Mucosa of descending colon (tissue), 3 donors: Measurements from ENCODE around the gene ATP6AP1. TPM values are rescaled to one million over a fixed set of nuclear protein-coding genes. Genes with fewer than 3 reads are reported as not detected.

Experiments
- ATAC-seq: fragments of 200-7000 bp; cut with Tn5 transposase; one replicate; pipeline ENCODE4 v1.9.1; 2020; ENCODE audit warnings: mild to moderate bottlenecking, moderate library complexity
- DNase-seq, 3 donors: peaks; one replicate each; pipeline ENCODE4 v3.0.0-alpha.2; 2020
- H3K36me3 ChIP-seq: fragments of 200-600 bp; one replicate; pipeline ENCODE4 v1.8.0; 2021; ENCODE audit warnings: low read depth, mild to moderate bottlenecking
- H3K4me1 ChIP-seq: fragments of 200-600 bp; one replicate; pipeline ENCODE4 v1.8.0; 2021; ENCODE audit warnings: low read depth, mild to moderate bottlenecking
- H3K4me3 ChIP-seq: fragments of 200-600 bp; one replicate; pipeline ENCODE4 v1.8.0; 2021; ENCODE audit warnings: mild to moderate bottlenecking
- H3K9me3 ChIP-seq: fragments of 200-600 bp; one replicate; pipeline ENCODE4 v1.8.0; 2021; ENCODE audit warnings: mild to moderate bottlenecking
- CTCF ChIP-seq: fragments of 200-600 bp; IDR thresholded peaks from one replicate; pipeline ENCODE4 v1.8.0; 2022; ENCODE audit warnings: antibody characterized with exemption, mild to moderate bottlenecking
- intact Hi-C, 2 donors: fragments of 100-400 bp; cut with DNase I in 1 of 2; cut with micrococcal nuclease in 1 of 2; formaldehyde crosslinking; loops; one replicate each; pipeline versions ENCODE4 v1.11.0 to v1.11.1; 2022; cut with DNase I, micrococcal nuclease
- microRNA-seq: library from miRNA; unstranded; fragments of <30 nt; microRNA quantifications from one replicate; pipeline ENCODE4, GENCODE V29; 2019
- total RNA-seq, 3 donors: library from RNA; stranded (reverse); fragmentation: NEBNext Ultra II Directional in 2 of 3; extraction: Animal tissue kit (Norgen Biotek cat#: 25700) in 2 of 3; gene quantifications; one replicate each; pipeline versions ENCODE4 v1.2.1 to v1.2.4, GENCODE V29; 2021 to 2023
- donor health status: DM: no; HTN: no; CAD: no; lungs with moderate emphysema.
- donor health status: DM: no; HTN: no; CAD: no.
- donor health status: DM: no; HTN: yes; CAD: no.

The ATP6AP1 gene
- total RNA-seq, 3 donors from 2014 or later, result 78.1 to 95.8 (median 95.2) TPM

GRCh38 chrX:154484255-154485149, 56.0 kb downstream of the ATP6AP1 start:
- TF ChIP-seq CTCF, result no peak
- H3K36me3 ChIP-seq, result no peaks in the 10 kb centered on the region
- DNase-seq (no peak), ATAC-seq (peak; percentile 58)
- no peaks in the 10 kb centered on the region for H3K4me1 ChIP-seq
- intact Hi-C loops, result no loop called here
- H3K9me3 ChIP-seq, result no peaks in the 10 kb centered on the region
- no peak overlapping the region for H3K4me3 ChIP-seq

DNA sequence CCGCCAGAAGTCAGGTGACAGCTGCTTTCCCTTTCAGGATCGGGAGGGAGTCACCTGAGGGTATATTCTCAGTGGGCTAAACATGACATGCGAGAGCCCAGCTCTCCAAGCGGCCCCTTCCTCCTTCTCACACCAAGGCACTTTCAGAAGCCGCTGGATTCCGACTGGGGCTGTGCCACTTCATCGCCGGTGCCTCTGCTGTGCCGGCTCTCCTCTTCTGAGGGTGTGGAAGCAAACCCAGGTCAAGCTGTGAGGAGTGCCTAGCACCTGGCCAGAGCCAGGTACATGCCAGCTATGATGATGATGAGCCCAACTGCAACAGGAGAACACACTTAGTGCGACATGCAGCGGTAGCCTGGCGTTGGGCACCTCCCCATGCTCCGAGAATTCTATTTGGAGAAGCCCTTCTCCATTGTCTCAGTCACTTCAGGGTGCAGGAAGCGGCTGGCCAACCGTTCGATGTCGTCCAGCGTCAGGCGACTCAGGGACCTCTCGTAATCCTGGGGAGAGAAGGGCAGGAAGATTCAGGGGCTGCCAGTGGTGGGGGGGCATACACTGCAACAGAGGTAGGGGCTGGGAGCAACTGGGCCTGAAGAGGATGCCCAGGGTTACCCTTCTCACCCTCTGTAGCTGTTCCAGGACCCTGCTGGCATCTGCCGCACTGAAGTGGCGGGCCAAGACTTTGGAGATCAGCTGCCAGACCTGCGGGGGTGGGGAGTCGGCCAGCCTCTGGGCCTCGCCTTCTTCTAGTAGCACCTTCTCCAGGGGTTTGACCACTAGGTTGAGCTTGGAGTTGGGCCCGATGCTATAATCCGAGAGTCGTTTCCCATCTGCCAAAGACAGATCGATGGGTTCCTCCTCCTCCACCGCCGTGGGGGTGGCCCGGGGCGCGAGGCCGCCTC, 56.9 kb downstream of the ATP6AP1 start:
- intact Hi-C loops, result no loop called here
- peak overlapping the region; percentile 65 for H3K4me3 ChIP-seq
- H3K4me1 ChIP-seq, result no peaks in the 10 kb centered on the region
- DNase-seq (no peak), ATAC-seq (no peak)
- no peaks in the 10 kb centered on the region for H3K36me3 ChIP-seq
- no peaks in the 10 kb centered on the region for H3K9me3 ChIP-seq
- no peak for TF ChIP-seq CTCF

GRCh38 chrX:154486052-154486395, 57.5 kb downstream of the ATP6AP1 start:
- Histone ChIP-seq H3K9me3 (no peaks in the 10 kb centered on the region), H3K4me3 (peak overlapping the region; percentile 65), H3K36me3 (no peaks in the 10 kb centered on the region), H3K4me1 (no peaks in the 10 kb centered on the region)
- intact Hi-C loops, result no loop called here
- DNase-seq (peak; percentile 36 to 72 (median 58)), ATAC-seq (peak; percentile 4)
- no peak for TF ChIP-seq CTCF

Small RNA genes lying within 50 kb of the gene (microRNA-seq; reads per million reads assigned to microRNA genes)
- not detected for gene MIR6858

Other genes with a start within 250 kb of the ATP6AP1 start
- gene OPN1MW, start 246.1 kb upstream of the ATP6AP1 start, total RNA-seq, result not detected
- not detected for gene OPN1MW2, start 208.9 kb upstream of the ATP6AP1 start, total RNA-seq
- gene OPN1MW3, start 171.1 kb upstream of the ATP6AP1 start, total RNA-seq, result not detected
- gene TEX28, start 133.6 kb upstream of the ATP6AP1 start, total RNA-seq, result not detected
- not detected for gene TKTL1, start 132.9 kb upstream of the ATP6AP1 start, total RNA-seq
- gene FLNA, start 54.0 kb upstream of the ATP6AP1 start, total RNA-seq, result 1,000 to 10,000 TPM in 1 of 3 donors, 100 to 1,000 TPM in 2; 164 to 4,590 (median 513) TPM
- 10 to 100 TPM; 32.3 to 73.0 (median 41.0) TPM for gene EMD, start 49.4 kb upstream of the ATP6AP1 start, total RNA-seq
- gene RPL10, start 30.3 kb upstream of the ATP6AP1 start, total RNA-seq, result 1,000 to 10,000 TPM; 2,179 to 2,606 (median 2,424) TPM
- gene DNASE1L1, start 19.4 kb upstream of the ATP6AP1 start, total RNA-seq, result 10 to 100 TPM; 18.1 to 30.8 (median 25.6) TPM
- gene TAFAZZIN, start 17.1 kb upstream of the ATP6AP1 start, total RNA-seq, result 10 to 100 TPM; 38.2 to 44.7 (median 43.2) TPM
- 100 to 1,000 TPM in 1 of 3 donors, 10 to 100 TPM in 2; 67.1 to 117 (median 68.1) TPM for gene GDI1, start 8.5 kb downstream of the ATP6AP1 start, total RNA-seq
- gene FAM50A, start 15.5 kb downstream of the ATP6AP1 start, total RNA-seq, result 10 to 100 TPM; 46.2 to 65.1 (median 50.5) TPM
- gene PLXNA3, start 29.6 kb downstream of the ATP6AP1 start, total RNA-seq, result 10 to 100 TPM; 24.8 to 66.1 (median 51.7) TPM
- 10 to 100 TPM; 10.7 to 18.5 (median 13.9) TPM for gene LAGE3, start 50.6 kb downstream of the ATP6AP1 start, total RNA-seq
- 10 to 100 TPM; 29.2 to 41.6 (median 32.3) TPM for gene UBL4A, start 57.9 kb downstream of the ATP6AP1 start, total RNA-seq
- 10 to 100 TPM; 26.2 to 30.6 (median 28.0) TPM for gene SLC10A3, start 62.0 kb downstream of the ATP6AP1 start, total RNA-seq
- 10 to 100 TPM; 52.5 to 75.6 (median 64.8) TPM for gene FAM3A, start 87.6 kb downstream of the ATP6AP1 start, total RNA-seq
- gene G6PD, start 118.2 kb downstream of the ATP6AP1 start, total RNA-seq, result 10 to 100 TPM; 28.0 to 34.4 (median 33.9) TPM
- 10 to 100 TPM; 26.7 to 36.3 (median 30.3) TPM for gene IKBKG, start 118.9 kb downstream of the ATP6AP1 start, total RNA-seq
- not detected for gene CTAG1A, start 156.5 kb downstream of the ATP6AP1 start, total RNA-seq
- not detected for gene CTAG1B, start 190.6 kb downstream of the ATP6AP1 start, total RNA-seq
- not detected for gene CTAG2, start 224.9 kb downstream of the ATP6AP1 start, total RNA-seq